ENCODE measurements around the gene ATP1A2.
A peak's percentile ranks its signal among the peaks of the same experiment; 100 is the strongest.

Gene ATP1A2

GRCh38 chr1:160166166-160166868, 50.8 kb downstream of the ATP1A2 start:
- Histone ChIP-seq H3K4me1 (ENCODE audit: insufficient read depth, low read length) (peaks cover 32% of the 10 kb centered on the region), H3K9ac (ENCODE audit: low read depth, low read length) (no peak overlapping the region), H3K9me3 (ENCODE audit: control insufficient read depth, insufficient read depth, low read length) (no peaks in the 10 kb centered on the region), H3K36me3 (ENCODE audit: insufficient read depth, low read length) (no peaks in the 10 kb centered on the region)

- H3K36me3 ChIP-seq (ENCODE audit: insufficient read depth, low read length), result no peaks in the 10 kb centered on the region
- H3K9me3 ChIP-seq (ENCODE audit: control insufficient read depth, insufficient read depth, low read length), result no peaks in the 10 kb centered on the region
- H3K9ac ChIP-seq (ENCODE audit: low read depth, low read length), result no peak overlapping the region
- peaks cover 39% of the 10 kb centered on the region for H3K4me1 ChIP-seq (ENCODE audit: insufficient read depth, low read length)
These were observed 51.5 kb downstream of the ATP1A2 start for GRCh38 chr1:160167056-160167455.

GRCh38 chr1:160167580-160167979, 52.0 kb downstream of the ATP1A2 start:
- no peak overlapping the region for H3K9ac ChIP-seq (ENCODE audit: low read depth, low read length)
- H3K36me3 ChIP-seq (ENCODE audit: insufficient read depth, low read length), result no peaks in the 10 kb centered on the region
- H3K9me3 ChIP-seq (ENCODE audit: control insufficient read depth, insufficient read depth, low read length), result no peaks in the 10 kb centered on the region
- H3K4me1 ChIP-seq (ENCODE audit: insufficient read depth, low read length), result peaks cover 45% of the 10 kb centered on the region

- Histone ChIP-seq H3K9me3 (ENCODE audit: control insufficient read depth, insufficient read depth, low read length) (no peaks in the 10 kb centered on the region), H3K4me1 (ENCODE audit: insufficient read depth, low read length) (peaks cover 48% of the 10 kb centered on the region)
These were observed 52.5 kb downstream of the ATP1A2 start for GRCh38 chr1:160168016-160168415.

GRCh38 chr1:160168609-160169369, 53.2 kb downstream of the ATP1A2 start:
- Histone ChIP-seq H3K9me3 (ENCODE audit: control insufficient read depth, insufficient read depth, low read length) (no peaks in the 10 kb centered on the region), H3K9ac (ENCODE audit: low read depth, low read length) (no peak overlapping the region), H3K36me3 (ENCODE audit: insufficient read depth, low read length) (no peaks in the 10 kb centered on the region), H3K4me1 (ENCODE audit: insufficient read depth, low read length) (peaks cover 48% of the 10 kb centered on the region)

More at GRCh38 chr1:160168016-160168415, 52.5 kb downstream of the ATP1A2 start:
- Histone ChIP-seq H3K9ac (ENCODE audit: low read depth, low read length) (no peak overlapping the region), H3K36me3 (ENCODE audit: insufficient read depth, low read length) (no peaks in the 10 kb centered on the region)

GRCh38 chr1:160169553-160170399, 54.2 kb downstream of the ATP1A2 start:
- H3K36me3 ChIP-seq (ENCODE audit: insufficient read depth, low read length), result no peaks in the 10 kb centered on the region
- H3K9ac ChIP-seq (ENCODE audit: low read depth, low read length), result peak overlapping the region; percentile 19

GRCh38 chr1:160171354-160171753, 55.8 kb downstream of the ATP1A2 start:
- Histone ChIP-seq H3K9me3 (ENCODE audit: control insufficient read depth, insufficient read depth, low read length) (no peaks in the 10 kb centered on the region), H3K4me1 (ENCODE audit: insufficient read depth, low read length) (peaks cover 48% of the 10 kb centered on the region), H3K9ac (ENCODE audit: low read depth, low read length) (no peak overlapping the region), H3K36me3 (ENCODE audit: insufficient read depth, low read length) (no peaks in the 10 kb centered on the region)

More at GRCh38 chr1:160169553-160170399, 54.2 kb downstream of the ATP1A2 start:
- Histone ChIP-seq H3K4me1 (ENCODE audit: insufficient read depth, low read length) (peaks cover 48% of the 10 kb centered on the region), H3K9me3 (ENCODE audit: control insufficient read depth, insufficient read depth, low read length) (no peaks in the 10 kb centered on the region)

GRCh38 chr1:160171980-160172379, 56.4 kb downstream of the ATP1A2 start:
- H3K9ac ChIP-seq (ENCODE audit: low read depth, low read length), result no peak overlapping the region

GRCh38 chr1:160177231-160177630, 61.7 kb downstream of the ATP1A2 start:
- Histone ChIP-seq H3K9ac (ENCODE audit: low read depth, low read length) (no peak overlapping the region), H3K4me1 (ENCODE audit: insufficient read depth, low read length) (peaks cover 17% of the 10 kb centered on the region), H3K36me3 (ENCODE audit: insufficient read depth, low read length) (no peaks in the 10 kb centered on the region), H3K9me3 (ENCODE audit: control insufficient read depth, insufficient read depth, low read length) (no peaks in the 10 kb centered on the region)

More at GRCh38 chr1:160171980-160172379, 56.4 kb downstream of the ATP1A2 start:
- Histone ChIP-seq H3K36me3 (ENCODE audit: insufficient read depth, low read length) (no peaks in the 10 kb centered on the region), H3K9me3 (ENCODE audit: control insufficient read depth, insufficient read depth, low read length) (no peaks in the 10 kb centered on the region), H3K4me1 (ENCODE audit: insufficient read depth, low read length) (peaks cover 47% of the 10 kb centered on the region)

- peaks cover 13% of the 10 kb centered on the region for H3K4me1 ChIP-seq (ENCODE audit: insufficient read depth, low read length)
- no peaks in the 10 kb centered on the region for H3K9me3 ChIP-seq (ENCODE audit: control insufficient read depth, insufficient read depth, low read length)
These were observed 62.1 kb downstream of the ATP1A2 start for GRCh38 chr1:160177667-160178066.

GRCh38 chr1:160178731-160179130, 63.2 kb downstream of the ATP1A2 start:
- Histone ChIP-seq H3K4me1 (ENCODE audit: insufficient read depth, low read length) (peaks cover 10% of the 10 kb centered on the region), H3K36me3 (ENCODE audit: insufficient read depth, low read length) (no peaks in the 10 kb centered on the region), H3K9me3 (ENCODE audit: control insufficient read depth, insufficient read depth, low read length) (no peaks in the 10 kb centered on the region), H3K9ac (ENCODE audit: low read depth, low read length) (no peak overlapping the region)

More at GRCh38 chr1:160177667-160178066, 62.1 kb downstream of the ATP1A2 start:
- no peaks in the 10 kb centered on the region for H3K36me3 ChIP-seq (ENCODE audit: insufficient read depth, low read length)
- H3K9ac ChIP-seq (ENCODE audit: low read depth, low read length), result no peak overlapping the region

- H3K9ac ChIP-seq (ENCODE audit: low read depth, low read length), result no peak overlapping the region
- H3K4me1 ChIP-seq (ENCODE audit: insufficient read depth, low read length), result peaks cover 10% of the 10 kb centered on the region
- no peaks in the 10 kb centered on the region for H3K36me3 ChIP-seq (ENCODE audit: insufficient read depth, low read length)
- H3K9me3 ChIP-seq (ENCODE audit: control insufficient read depth, insufficient read depth, low read length), result no peaks in the 10 kb centered on the region
These were observed 63.8 kb downstream of the ATP1A2 start for GRCh38 chr1:160179336-160179735.

- Histone ChIP-seq H3K9me3 (ENCODE audit: control insufficient read depth, insufficient read depth, low read length) (no peaks in the 10 kb centered on the region), H3K9ac (ENCODE audit: low read depth, low read length) (no peak overlapping the region), H3K36me3 (ENCODE audit: insufficient read depth, low read length) (no peaks in the 10 kb centered on the region), H3K4me1 (ENCODE audit: insufficient read depth, low read length) (peaks cover 19% of the 10 kb centered on the region)
These were observed 70.7 kb downstream of the ATP1A2 start for GRCh38 chr1:160186246-160186645.

GRCh38 chr1:160186729-160187128, 71.2 kb downstream of the ATP1A2 start:
- Histone ChIP-seq H3K36me3 (ENCODE audit: insufficient read depth, low read length) (no peaks in the 10 kb centered on the region), H3K4me1 (ENCODE audit: insufficient read depth, low read length) (peaks cover 19% of the 10 kb centered on the region), H3K9me3 (ENCODE audit: control insufficient read depth, insufficient read depth, low read length) (no peaks in the 10 kb centered on the region), H3K9ac (ENCODE audit: low read depth, low read length) (no peak overlapping the region)
